ENCODE results near the gene TPP1. TPM values are rescaled to one million over a fixed set of nuclear protein-coding genes. Genes with fewer than 3 reads are reported as not detected.
A peak's percentile ranks its signal among the peaks of the same experiment; 100 is the strongest.

The TPP1 gene
- polyA plus RNA-seq, 4 donors = 61.8 to 134 (median 110) TPM

DNA sequence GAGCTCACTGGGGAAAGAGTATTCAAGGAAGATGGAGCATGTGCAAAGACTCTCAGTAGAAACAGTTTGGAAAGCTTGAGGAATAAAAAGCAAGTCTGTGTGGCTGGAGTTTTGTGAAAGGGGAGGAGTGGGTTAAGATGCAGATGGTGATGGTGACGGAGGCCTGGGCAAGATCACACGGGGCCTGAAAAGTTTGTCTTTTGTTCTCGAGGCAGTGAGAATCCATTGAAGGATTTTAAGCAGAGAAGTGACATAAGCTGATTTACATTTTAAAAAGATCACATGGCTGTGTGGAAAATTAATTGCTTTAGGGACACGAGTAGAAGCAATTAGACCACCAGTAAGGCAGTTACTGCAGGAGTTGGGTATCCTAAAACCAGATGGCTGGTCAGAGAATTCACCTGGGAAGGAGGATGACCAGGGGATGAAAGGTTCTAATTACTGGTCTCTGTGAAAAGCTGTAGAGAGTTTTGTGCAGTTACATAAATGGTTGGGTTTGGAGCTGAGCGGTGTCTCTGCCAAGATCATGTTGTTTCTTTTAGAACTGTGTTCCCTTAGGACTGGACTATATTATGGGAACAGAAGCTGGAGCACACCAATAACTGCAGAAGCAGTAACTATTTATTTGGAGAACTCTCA is 22.9 kb downstream of the TPP1 start:
- no peak for DNase-seq (ENCODE audit: low read depth in 4 of 4, low spot score in 3 of 4)

DNA sequence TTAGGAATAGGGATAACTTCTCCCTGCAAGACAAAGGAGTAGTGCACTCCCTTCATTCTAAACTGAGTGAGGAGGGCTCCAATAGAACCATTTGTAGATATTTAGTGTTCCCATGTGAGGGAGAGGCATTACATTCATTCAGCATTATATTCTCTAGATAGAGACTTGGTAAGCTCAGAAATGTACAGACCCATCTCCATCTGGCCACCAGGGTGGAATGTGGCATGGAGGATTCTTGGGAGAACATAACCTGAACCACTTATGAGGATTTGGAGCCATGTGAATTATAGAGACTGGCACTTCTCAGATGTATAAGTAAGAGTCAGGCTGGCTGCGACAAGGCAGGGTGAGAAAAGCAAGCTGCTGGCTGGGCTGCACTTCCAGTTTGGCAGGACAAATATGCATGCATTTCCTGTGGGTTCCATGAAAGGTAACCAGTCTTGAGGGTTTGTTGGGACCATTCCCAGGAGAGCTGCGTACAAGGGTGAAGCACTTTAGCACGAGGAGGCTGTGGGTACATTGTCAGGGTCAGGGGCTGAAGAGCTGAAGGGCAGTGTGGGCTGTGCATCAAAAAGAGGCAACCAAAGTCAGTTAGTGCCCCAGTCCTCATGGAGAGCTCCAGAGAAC is 25.0 kb downstream of the TPP1 start:
- DNase-seq (ENCODE audit: low read depth in 4 of 4, low spot score in 3 of 4) = no peak

- no peak for DNase-seq (ENCODE audit: low read depth in 4 of 4, low spot score in 3 of 4)
These were observed 31.2 kb downstream of the TPP1 start for GRCh38 chr11:6588018-6588417.

DNA sequence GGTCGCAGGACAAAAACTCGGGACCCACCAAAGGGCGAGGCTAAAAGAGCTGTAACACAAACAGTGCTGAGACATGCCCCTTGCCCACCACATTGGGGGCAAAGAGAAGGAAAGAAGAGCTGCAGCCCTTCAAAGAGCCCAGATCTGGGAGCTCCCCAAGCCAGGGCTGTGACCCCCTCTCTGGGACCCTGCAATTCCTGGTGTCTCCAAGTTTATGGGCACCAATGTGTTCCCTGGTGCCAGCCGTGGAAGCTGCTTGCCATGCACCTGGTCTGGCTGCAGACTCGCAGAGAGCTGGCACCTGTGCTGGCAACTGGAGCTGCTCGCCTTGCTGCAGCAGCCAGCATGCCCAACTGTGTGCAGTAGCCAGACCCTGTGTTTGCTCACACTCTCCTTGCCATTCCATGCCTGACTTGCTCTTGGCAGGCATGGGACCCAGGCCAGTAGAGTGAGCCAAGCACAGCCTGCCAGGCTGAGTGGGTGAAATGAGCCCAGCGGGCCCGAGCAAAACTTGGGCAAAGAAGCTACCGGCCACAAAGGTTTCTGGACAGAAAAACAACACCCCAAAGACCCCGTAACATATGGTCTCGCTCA is 31.8 kb downstream of the TPP1 start:
- no peak for DNase-seq (ENCODE audit: low read depth in 4 of 4, low spot score in 3 of 4)

DNA sequence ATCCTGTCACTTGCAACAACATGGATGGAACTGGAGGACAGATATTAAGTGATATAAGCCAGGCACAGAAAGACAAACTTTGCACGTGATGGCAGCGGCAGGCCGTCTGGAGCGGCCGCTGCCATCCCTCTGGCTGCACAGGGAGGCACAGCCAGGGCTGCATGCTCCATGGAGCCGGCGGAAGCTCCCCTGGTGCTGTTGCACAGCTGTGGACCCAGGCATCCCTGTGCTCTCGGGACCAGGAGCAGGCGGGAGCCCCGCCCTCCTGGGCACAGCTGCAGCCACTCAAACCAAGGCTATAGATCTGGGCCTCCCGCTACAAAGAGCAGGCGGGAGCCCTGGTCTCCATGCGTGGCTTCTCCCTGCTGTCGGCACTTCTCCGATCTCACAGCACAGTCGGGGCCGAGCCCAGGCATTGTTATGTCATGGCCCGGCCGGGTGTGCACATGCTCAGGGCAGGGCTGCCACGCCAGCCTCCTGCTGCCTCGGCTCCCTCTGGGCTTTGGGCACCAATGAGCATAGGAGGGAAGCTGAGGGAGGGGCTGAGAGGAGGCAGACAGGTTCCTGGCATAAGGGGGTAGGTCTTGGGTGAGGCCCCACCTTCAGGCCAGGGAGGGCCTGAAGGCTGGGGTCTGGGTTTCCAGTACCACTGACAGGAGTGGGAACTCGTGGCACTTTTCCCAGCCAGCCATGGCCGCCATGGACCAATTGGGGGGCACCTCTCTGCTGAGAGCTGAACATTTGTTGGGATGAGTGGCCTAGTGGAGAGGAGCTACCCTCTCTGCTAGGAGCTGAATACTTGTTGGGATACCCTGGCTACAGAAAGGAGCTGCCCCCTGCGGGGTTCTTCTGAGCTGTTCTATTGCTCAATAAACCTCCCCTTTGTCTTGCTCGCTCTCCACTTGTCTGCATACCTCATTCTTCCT is 32.5 kb downstream of the TPP1 start:
- DNase-seq (ENCODE audit: low read depth in 4 of 4, low spot score in 3 of 4) = no peak

GRCh38 chr11:6584528-6584927 is 34.7 kb downstream of the TPP1 start:
- DNase-seq (ENCODE audit: low read depth in 4 of 4, low spot score in 3 of 4) = no peak

DNA sequence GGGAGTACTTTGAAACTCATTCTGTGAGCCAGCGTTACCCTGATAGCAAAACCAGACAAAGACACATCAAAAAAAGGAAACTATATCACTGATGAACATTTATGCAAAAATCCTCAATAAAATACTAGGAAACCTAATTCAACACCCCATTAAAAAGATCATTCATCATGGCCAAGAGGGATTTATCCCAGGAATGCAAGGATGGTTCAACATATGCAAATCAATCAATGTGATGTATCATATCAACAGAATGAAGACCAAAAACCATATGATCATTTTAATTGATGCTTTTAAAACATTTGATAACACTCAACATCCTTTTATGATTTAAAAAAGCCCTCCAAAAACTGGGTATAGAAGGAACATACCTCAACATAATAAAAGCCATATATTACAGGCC is 35.6 kb downstream of the TPP1 start:
- no peak for DNase-seq (ENCODE audit: low read depth in 4 of 4, low spot score in 3 of 4)

- no peak for DNase-seq (ENCODE audit: low read depth in 4 of 4, low spot score in 3 of 4)
These were observed 39.5 kb downstream of the TPP1 start for GRCh38 chr11:6579681-6580080.

DNA sequence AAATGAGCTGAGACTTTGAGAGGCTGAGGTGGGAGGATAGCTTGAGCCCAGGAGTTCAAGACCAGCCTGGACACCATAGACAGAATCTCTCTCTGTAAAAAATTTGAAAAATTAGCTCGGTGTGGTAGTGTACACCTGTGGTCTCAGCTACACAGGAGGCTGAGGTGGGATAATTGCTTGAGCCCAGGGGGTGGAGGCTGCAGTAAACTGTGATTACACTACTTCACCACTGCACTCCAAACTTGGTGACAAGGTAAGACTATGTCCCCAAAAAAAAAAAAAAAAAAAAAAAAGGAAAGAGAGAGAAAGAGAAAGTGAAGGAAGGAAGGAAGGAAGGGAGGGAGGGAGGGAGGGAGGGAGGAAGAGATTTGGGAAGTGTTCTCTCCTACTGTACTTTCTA is 41.1 kb downstream of the TPP1 start:
- DNase-seq (ENCODE audit: low read depth in 4 of 4, low spot score in 3 of 4) = no peak

DNA sequence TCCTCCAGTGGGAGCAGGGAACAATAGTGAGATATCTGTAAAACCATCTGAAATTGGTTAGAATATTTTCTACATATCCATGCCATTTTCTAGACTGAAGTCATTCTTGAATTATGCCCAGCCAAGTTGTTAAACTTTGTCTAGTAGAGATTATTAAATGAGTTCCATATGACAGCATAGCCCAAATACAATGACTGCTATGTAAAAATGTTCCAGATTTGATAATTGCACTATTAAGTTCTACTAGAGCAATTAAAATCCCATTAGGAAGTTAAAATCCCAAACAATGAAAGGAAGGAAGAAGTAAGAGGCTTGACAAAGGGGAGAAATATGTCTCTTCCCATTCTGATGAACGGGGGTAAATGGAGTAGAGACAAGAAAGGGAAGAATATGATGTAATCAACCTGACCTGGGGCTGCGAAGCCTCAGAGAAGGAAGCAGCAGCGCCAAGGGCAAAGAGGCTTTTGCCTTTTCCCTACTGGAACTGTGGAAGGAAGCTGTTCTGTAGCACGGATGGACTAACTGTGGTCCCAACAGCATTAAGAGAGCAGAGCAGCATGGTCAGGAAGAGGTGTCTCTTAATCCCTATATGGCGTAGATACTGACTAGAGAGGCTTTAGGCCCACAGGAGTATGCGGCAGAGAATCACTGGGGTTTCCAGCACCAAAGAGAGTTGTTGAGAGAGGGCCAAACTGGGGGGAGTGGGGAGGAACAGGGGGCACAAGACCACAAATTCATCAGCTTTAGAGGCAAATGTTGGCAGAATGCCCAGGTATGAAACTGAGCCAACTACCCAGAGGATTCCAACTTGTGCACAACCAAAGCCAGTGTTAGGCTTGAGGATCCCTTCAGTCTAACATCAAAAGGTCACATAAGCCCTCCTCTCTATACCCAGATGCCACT is 42.5 kb downstream of the TPP1 start:
- no peak for DNase-seq (ENCODE audit: low read depth in 4 of 4, low spot score in 3 of 4)

DNA sequence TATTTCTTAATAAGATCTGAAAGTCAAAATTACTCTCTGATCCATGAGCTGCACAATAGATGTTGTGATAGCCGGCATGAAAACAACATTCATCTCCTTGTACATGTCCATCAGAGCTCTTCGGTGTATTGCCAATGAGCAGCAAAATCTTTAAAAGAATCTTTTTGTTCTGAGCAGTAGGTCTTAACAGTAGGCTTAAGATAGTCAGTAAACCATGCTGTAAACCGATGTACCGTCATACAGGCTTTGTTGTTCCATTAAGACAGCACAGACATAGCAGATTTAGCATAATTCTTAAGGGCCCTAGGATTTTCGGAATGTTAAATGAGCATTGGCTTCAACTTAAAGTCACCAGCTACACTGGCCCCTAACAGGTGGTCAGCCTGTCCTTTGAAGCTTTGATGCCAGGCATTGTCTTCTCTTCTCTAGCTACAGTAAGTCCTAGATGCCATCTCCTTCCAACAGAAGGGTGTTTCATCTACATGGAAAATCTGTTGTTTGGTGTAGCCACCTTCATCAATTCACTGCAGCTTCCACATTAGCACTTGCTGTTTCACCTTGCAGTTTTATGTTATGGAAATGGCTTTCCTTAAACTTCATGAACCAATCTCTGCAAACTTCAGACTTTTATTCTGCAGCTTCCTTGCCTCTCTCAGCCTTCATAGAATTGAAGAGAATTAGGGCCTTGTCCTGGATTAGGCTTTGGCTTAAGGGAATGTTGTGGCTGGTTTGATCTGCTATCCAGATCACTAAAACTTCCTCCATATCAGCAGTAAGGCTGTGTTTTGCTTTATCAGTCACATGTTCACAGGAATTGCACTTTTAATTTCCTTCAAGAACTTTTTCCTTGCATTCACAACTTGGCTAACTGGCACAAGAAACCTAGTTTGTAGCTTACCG is 44.2 kb downstream of the TPP1 start:
- no peak for DNase-seq (ENCODE audit: low read depth in 4 of 4, low spot score in 3 of 4)

DNA sequence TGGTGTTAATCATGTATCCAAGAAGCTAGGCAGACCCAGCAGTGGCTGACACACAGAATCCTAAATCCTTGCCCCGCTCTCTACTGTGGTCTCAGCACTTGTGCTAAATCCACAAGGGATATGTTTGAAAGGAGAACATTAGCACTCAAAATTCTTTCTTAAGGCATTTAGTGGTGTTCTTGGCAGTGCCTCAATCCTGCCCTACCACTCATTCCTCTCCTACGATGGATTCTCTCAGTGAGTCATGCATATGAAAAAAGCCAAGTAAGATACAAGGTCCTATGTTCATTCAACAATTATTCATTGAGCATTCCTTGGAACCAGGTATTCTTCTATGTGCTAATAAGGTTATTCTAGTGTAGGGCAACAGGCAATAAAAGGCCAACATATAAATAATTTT is 47.0 kb downstream of the TPP1 start:
- DNase-seq (ENCODE audit: low read depth in 4 of 4, low spot score in 3 of 4) = no peak

GRCh38 chr11:6571434-6572008 is 47.7 kb downstream of the TPP1 start:
- no peak for DNase-seq (ENCODE audit: low read depth in 4 of 4, low spot score in 3 of 4)

GRCh38 chr11:6570691-6571427 is 48.4 kb downstream of the TPP1 start:
- no peak for DNase-seq (ENCODE audit: low read depth in 4 of 4, low spot score in 3 of 4)

DNA sequence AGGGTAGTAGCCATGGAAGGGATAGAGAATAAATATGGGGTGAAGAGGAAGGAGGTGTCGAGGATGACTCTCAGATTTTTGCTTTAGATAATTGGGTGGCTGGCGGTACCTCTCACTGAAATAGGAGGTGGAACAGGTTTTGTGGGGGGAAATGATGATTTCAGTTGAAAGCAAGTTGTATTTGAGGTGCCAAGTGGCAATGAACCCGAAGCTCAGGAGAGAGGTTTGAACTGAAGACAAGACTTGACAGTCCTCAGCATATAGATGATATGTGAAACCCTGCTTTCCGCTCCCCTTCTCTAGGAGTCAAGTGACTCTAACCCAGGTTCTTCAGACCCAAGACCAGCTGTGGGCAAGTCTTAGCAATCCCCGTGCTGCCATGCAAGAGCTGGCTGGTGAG is 49.5 kb downstream of the TPP1 start:
- DNase-seq (ENCODE audit: low read depth in 4 of 4, low spot score in 3 of 4) = no peak

DNA sequence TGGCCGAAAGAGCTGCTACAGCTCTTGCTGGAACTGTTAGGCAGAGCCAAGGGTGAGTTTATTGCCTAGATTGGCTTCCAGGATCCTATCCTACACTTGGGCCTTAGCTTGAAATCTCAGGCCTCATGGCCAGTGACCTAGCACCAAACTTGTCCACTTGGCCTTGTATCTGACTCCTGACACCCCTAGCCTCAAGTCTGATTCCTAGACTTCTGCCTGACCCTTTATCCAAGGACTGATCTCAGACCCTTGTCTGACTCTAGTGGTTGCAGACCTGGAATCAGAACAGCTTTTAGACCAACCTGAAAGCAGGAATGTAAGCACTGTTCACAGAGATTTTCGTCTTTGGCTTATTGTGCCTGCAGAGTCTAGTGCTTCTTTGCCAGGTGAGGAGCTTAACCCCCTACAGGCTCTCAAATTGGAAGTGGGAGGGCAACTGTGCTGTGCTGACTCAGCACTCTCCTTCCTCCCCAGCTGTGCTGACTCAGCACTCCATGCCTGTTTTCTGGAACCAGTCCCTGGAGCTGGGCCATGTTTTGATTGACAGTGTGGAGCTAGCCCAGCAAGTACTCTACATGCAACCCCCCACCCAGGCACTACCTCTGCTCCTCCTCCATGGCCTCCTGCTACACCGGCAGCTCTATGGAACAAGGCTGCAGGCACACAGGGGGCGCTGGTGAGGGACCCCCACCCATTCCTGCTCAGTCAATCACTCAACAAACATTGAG is 50.9 kb downstream of the TPP1 start:
- peak; percentile 32 to 45 (median 37) for DNase-seq (ENCODE audit: low read depth in 4 of 4, low spot score in 3 of 4)

GRCh38 chr11:6567371-6567745 is 51.9 kb downstream of the TPP1 start:
- DNase-seq (ENCODE audit: low read depth in 4 of 4, low spot score in 3 of 4) = no peak
